K562 (cell line): ENCODE data around the gene MN1. TPM values are rescaled to one million over a fixed set of nuclear protein-coding genes. Genes with fewer than 3 reads are reported as not detected.

Experiments
- ATAC-seq: fragments of 200-7000 bp; cut with Tn5 transposase; 3 replicates; pipeline ENCODE4 v1.9.1; 2020; ENCODE audit warnings: moderate library complexity
- BruUV-seq: library from RNA; stranded (reverse); fragments of 400-500 nt; replicated peaks from 2 replicates; lab custom pipeline; 2021; lab: Mats Ljungman, UMichigan
- CTCF ChIA-PET: fragments of 300-600 bp; formaldehyde crosslinking; extraction: SDS; loops from one replicate; lab custom pipeline; 2021; ENCODE audit warnings: low intra/inter-chr PET ratio; lab: Yijun Ruan, JAX
- POLR2A ChIA-PET: fragments of 300-600, 350-650 bp; sonication (Branson Sonifier 250); formaldehyde crosslinking; extraction: SDS; loops from one replicate; lab custom pipeline; 2021; ENCODE audit warnings: antibody characterized with exemption, inconsistent platforms; lab: Yijun Ruan, JAX
- DNase-seq, 4 experiments: peaks; one replicate each; pipeline versions ENCODE4 v3.0.0 to v3.0.0-alpha.2; 2011 to 2018; ENCODE audit warnings: low spot score in 3 of 4, mixed read lengths in 3 of 4; ENCODE audit errors: extremely low read depth in 1 of 4
- FAIRE-seq: peaks from 2 replicates; lab custom pipeline; 2011; peaks lifted over from hg19 to GRCh38; lab: Jason Lieb, UNC
- H2AFZ ChIP-seq: 2 replicates; pipeline ENCODE4 v1.6.0; 2011; ENCODE audit warnings: low read depth, low read length, control low read depth, inconsistent platforms
- H3K27ac ChIP-seq: fragments of 200-600 bp; 3 replicates; pipeline ENCODE4 v1.8.0; 2011; ENCODE audit warnings: low read depth, mild to moderate bottlenecking, control low read depth, inconsistent platforms, low read length, moderate library complexity, mixed read lengths; ENCODE audit errors: extremely low read depth
- H3K27me3 ChIP-seq, 2 experiments: fragments of 300-600 bp in 1 of 2; 2 replicates in 1 of 2; 3 replicates in 1 of 2; pipeline versions ENCODE4 v1.6.0 to v1.8.0; 2011; ENCODE audit warnings: inconsistent platforms in 2 of 2, low read length in 2 of 2, mild to moderate bottlenecking in 1 of 2, mixed read lengths in 1 of 2, moderate library complexity in 1 of 2; ENCODE audit not compliant: control insufficient read depth in 2 of 2, insufficient read depth in 2 of 2
- H3K36me3 ChIP-seq: fragments of 300-600 bp; 3 replicates; pipeline ENCODE4 v1.8.0; 2011; ENCODE audit warnings: mild to moderate bottlenecking, low read length, inconsistent platforms; ENCODE audit not compliant: control insufficient read depth, insufficient read depth
- H3K4me1 ChIP-seq, 2 experiments: fragments of 200-600 bp in 1 of 2; replicated peaks in 1 of 2; 2 replicates in 1 of 2; 3 replicates in 1 of 2; pipeline versions ENCODE4 v1.5.1 to v1.8.0; 2011; ENCODE audit warnings: inconsistent platforms in 2 of 2, low read length in 2 of 2, mild to moderate bottlenecking in 1 of 2, mixed read lengths in 1 of 2, moderate library complexity in 1 of 2; ENCODE audit not compliant: control insufficient read depth in 2 of 2, insufficient read depth in 2 of 2
- H3K4me2 ChIP-seq: 2 replicates; pipeline ENCODE4 v1.6.1; 2011; ENCODE audit warnings: low read length, control low read depth, inconsistent platforms, mixed read lengths; ENCODE audit not compliant: insufficient read depth
- H3K4me3 ChIP-seq: fragments of 200-600 bp; sonication (generic), shearing (Covaris generic); 2 replicates; pipeline ENCODE4 v1.5.1; 2016; ENCODE audit warnings: control low read depth, inconsistent platforms
- H3K79me2 ChIP-seq: fragments of 200-600 bp; 3 replicates; pipeline ENCODE4 v1.8.0; 2011; ENCODE audit warnings: low read length, inconsistent platforms; ENCODE audit not compliant: control insufficient read depth, insufficient read depth
- H3K9ac ChIP-seq, 2 experiments: 2 replicates each; pipeline versions ENCODE4 v1.6.0 to v1.6.1; 2011; ENCODE audit warnings: low read depth in 2 of 2, low read length in 2 of 2, control low read depth in 1 of 2, inconsistent platforms in 1 of 2, mild to moderate bottlenecking in 1 of 2, mixed read lengths in 1 of 2; ENCODE audit not compliant: insufficient read depth in 1 of 2
- H3K9me1 ChIP-seq: one replicate; pipeline ENCODE4 v1.6.0; 2011; ENCODE audit warnings: inconsistent platforms, mild to moderate bottlenecking, low read length, moderate library complexity; ENCODE audit not compliant: control insufficient read depth, insufficient read depth
- H3K9me3 ChIP-seq: replicated peaks from 2 replicates; pipeline ENCODE4 v1.5.1; 2011; ENCODE audit warnings: low read depth, low read length, inconsistent platforms; ENCODE audit not compliant: control insufficient read depth, insufficient read depth
- H4K20me1 ChIP-seq: replicated peaks from 2 replicates; pipeline ENCODE4 v1.6.1; 2011; ENCODE audit warnings: low read length, inconsistent platforms, mixed read lengths; ENCODE audit not compliant: control insufficient read depth, insufficient read depth
- FOXP1 ChIP-seq: sonication (generic); formaldehyde crosslinking; IDR thresholded peaks from 2 replicates; pipeline ENCODE4 v1.8.0; 2022; ENCODE audit warnings: mild to moderate bottlenecking, missing genetic modification reagents
- GABPB1 ChIP-seq: sonication (generic); formaldehyde crosslinking; IDR thresholded peaks from 2 replicates; pipeline ENCODE4 v1.8.0; 2022; ENCODE audit warnings: mild to moderate bottlenecking, missing genetic modification reagents
- MAFK ChIP-seq: IDR thresholded peaks from 2 replicates; pipeline ENCODE4 v1.6.1; 2011; ENCODE audit warnings: low read length, improper control_type of control experiment
- SMARCA4 ChIP-seq: fragments of 450-650 bp; IDR thresholded peaks from 2 replicates; pipeline ENCODE4 v1.6.1; 2016
- SRSF1 ChIP-seq: fragments of 200-400 bp; formaldehyde crosslinking; IDR thresholded peaks from 2 replicates; pipeline ENCODE4 v1.6.1; 2017; ENCODE audit warnings: mild to moderate bottlenecking, low read depth, low read length, moderate library complexity
- ZNF121 ChIP-seq: sonication (generic); formaldehyde crosslinking; conservative IDR thresholded peaks from 2 replicates; pipeline ENCODE4 v1.8.0; 2022; ENCODE audit warnings: missing genetic modification reagents
- WGBS: fragments of 100-300 bp; shearing (Covaris generic); methylation state at CpG from one replicate; pipeline ENCODE4 v1.1.6; 2016; ENCODE audit warnings: low coverage, mixed read lengths; ENCODE audit not compliant: insufficient coverage; ENCODE audit errors: missing lambda C conversion rate; 5-methylcytosine and 5-hydroxymethylcytosine counted together
- in situ Hi-C: fragments of 300-500 bp; cut with MboI; formaldehyde crosslinking; loops from 4 replicates; pipeline ENCODE4 v1.15.0; 2018; ENCODE audit warnings: inconsistent platforms, mixed read lengths
- intact Hi-C: fragments of 100-400 bp; cut with micrococcal nuclease; formaldehyde crosslinking; loops from 2 replicates; pipeline ENCODE4 v1.14.2; 2022
- polyA plus RNA-seq, 8 experiments: library from polyadenylated mRNA; depleted of rRNA in 4 of 8; stranded (reverse) in 5 of 8; unstranded in 3 of 8; fragments of >200 nt; fragmentation: Nextera tagmentation in 2 of 8; fragmentation: Illumina TruSeq in 1 of 8; extraction: Ambion mirVana in 2 of 8; extraction: Trizol in 1 of 8; gene quantifications; 2 replicates each; pipeline versions ENCODE4 v1.2.1 to v1.2.3, GENCODE V29; 2011 to 2014; ENCODE audit warnings: inconsistent platforms in 1 of 8, missing spikeins in 1 of 8
- total RNA-seq, 7 experiments: library from RNA; depleted of rRNA in 6 of 7; stranded (reverse); fragments of >200 nt in 6 of 7; fragmentation: Illumina TruSeq in 2 of 7; extraction: Trizol in 2 of 7; gene quantifications; 2 replicates each; pipeline versions ENCODE4 v1.2.1 to v1.2.3, GENCODE V29; 2011 to 2021; ENCODE audit warnings: low replicate concordance in 1 of 7
- TF ChIP-seq, protein P1 (sequence below): sonication (generic); formaldehyde crosslinking; IDR thresholded peaks from 2 replicates; pipeline ENCODE4 v1.8.0; 2023; ENCODE audit warnings: missing genetic modification reagents, mild to moderate bottlenecking, borderline replicate concordance
- TF ChIP-seq, protein P2 (sequence below): fragments of 250-450 bp; sonication (Bioruptor Pico); IDR thresholded peaks from 2 replicates; pipeline ENCODE4 v1.5.0; 2021; ENCODE audit warnings: mild to moderate bottlenecking, borderline replicate concordance
- TF ChIP-seq, protein P3 (sequence below): fragments of 250-450 bp; sonication (Bioruptor Pico); IDR thresholded peaks from 2 replicates; pipeline ENCODE4 v1.9.0; 2021; ENCODE audit warnings: mild to moderate bottlenecking
- TF ChIP-seq, protein P4 (sequence below): sonication (generic); IDR thresholded peaks from 2 replicates; pipeline ENCODE4 v1.6.1; 2016
- TF ChIP-seq, protein P5 (sequence below): IDR thresholded peaks from 2 replicates; pipeline ENCODE4 v1.6.1; 2011; ENCODE audit warnings: borderline replicate concordance, low read depth, mild to moderate bottlenecking, moderate library complexity, low read length; ENCODE audit not compliant: insufficient read depth, poor library complexity, severe bottlenecking

MN1 gene
- total and polyA plus RNA-seq, 9 of the 15 experiments (the other 6 are each of a cell fraction or from before 2014, with no cell fraction given), result under 0.01 to 0.05 (median 0.03) TPM; not detected in 5

DNA sequence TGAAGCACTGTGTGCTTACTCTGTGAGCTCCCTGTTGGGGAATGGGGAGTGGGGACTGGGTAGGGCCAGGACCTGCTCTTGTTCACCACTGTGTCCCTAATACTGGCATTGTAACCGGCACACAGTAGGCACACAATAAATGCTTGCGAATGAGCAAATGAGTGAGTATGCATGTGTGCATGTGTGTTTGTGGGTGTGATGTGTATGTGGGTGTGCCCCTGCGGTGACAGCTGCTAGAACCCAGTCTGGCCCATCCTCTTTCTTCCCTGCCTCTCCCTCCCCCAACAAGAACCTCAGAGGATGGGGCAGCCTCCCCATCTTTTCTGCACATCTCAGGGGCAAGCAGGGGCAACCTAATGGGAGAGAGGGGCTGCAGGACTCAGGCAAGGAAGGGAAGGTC, 90.5 kb downstream of the MN1 start:
- H3K9me3 ChIP-seq, result no peaks in the 10 kb centered on the region
- no peak for FAIRE-seq
- BruUV-seq, result no TSS peak
- no peaks in the 10 kb centered on the region for H3K79me2 ChIP-seq
- no peaks in the 10 kb centered on the region for H3K36me3 ChIP-seq
- in situ Hi-C loops (no loop called here), intact Hi-C loops (no loop called here)
- no peaks in the 10 kb centered on the region for H3K9me1 ChIP-seq
- DNase-seq, result no peak
- no peak overlapping the region for H2AFZ ChIP-seq
- H3K27me3 ChIP-seq, result no peaks in the 10 kb centered on the region
- H3K4me1 ChIP-seq, result peaks cover 0 to 2% of the 10 kb centered on the region in 2 experiments; a peak in 1 of 5 replicates
- H3K4me2 ChIP-seq, result no peak overlapping the region
- H4K20me1 ChIP-seq, result no peaks in the 10 kb centered on the region
- H3K27ac ChIP-seq, result no peak overlapping the region
- POLR2A ChIA-PET, result interaction anchor here (0.6 to 0.8 kb wide), 2 partner anchors 13 to 72 kb away, joined by 3 read pairs; no protein-coding TSS in a partner anchor
- H3K4me3 ChIP-seq, result no peak overlapping the region
- WGBS, result 18% methylated on average over 2 of the region's 3 CpGs
- CTCF ChIA-PET, result no interaction called here
- no peak for ATAC-seq
- H3K9ac ChIP-seq, result no peak overlapping the region
- TF ChIP-seq, protein P1, sequence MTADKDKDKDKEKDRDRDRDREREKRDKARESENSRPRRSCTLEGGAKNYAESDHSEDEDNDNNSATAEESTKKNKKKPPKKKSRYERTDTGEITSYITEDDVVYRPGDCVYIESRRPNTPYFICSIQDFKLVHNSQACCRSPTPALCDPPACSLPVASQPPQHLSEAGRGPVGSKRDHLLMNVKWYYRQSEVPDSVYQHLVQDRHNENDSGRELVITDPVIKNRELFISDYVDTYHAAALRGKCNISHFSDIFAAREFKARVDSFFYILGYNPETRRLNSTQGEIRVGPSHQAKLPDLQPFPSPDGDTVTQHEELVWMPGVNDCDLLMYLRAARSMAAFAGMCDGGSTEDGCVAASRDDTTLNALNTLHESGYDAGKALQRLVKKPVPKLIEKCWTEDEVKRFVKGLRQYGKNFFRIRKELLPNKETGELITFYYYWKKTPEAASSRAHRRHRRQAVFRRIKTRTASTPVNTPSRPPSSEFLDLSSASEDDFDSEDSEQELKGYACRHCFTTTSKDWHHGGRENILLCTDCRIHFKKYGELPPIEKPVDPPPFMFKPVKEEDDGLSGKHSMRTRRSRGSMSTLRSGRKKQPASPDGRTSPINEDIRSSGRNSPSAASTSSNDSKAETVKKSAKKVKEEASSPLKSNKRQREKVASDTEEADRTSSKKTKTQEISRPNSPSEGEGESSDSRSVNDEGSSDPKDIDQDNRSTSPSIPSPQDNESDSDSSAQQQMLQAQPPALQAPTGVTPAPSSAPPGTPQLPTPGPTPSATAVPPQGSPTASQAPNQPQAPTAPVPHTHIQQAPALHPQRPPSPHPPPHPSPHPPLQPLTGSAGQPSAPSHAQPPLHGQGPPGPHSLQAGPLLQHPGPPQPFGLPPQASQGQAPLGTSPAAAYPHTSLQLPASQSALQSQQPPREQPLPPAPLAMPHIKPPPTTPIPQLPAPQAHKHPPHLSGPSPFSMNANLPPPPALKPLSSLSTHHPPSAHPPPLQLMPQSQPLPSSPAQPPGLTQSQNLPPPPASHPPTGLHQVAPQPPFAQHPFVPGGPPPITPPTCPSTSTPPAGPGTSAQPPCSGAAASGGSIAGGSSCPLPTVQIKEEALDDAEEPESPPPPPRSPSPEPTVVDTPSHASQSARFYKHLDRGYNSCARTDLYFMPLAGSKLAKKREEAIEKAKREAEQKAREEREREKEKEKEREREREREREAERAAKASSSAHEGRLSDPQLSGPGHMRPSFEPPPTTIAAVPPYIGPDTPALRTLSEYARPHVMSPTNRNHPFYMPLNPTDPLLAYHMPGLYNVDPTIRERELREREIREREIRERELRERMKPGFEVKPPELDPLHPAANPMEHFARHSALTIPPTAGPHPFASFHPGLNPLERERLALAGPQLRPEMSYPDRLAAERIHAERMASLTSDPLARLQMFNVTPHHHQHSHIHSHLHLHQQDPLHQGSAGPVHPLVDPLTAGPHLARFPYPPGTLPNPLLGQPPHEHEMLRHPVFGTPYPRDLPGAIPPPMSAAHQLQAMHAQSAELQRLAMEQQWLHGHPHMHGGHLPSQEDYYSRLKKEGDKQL, result no peak
- TF ChIP-seq SRSF1, result no peak
- TF ChIP-seq GABPB1 (CRISPR knock-in tag), result no peak
- TF ChIP-seq ZNF121 (CRISPR knock-in tag), result no peak
- TF ChIP-seq SMARCA4, result no peak
- TF ChIP-seq, protein P2, sequence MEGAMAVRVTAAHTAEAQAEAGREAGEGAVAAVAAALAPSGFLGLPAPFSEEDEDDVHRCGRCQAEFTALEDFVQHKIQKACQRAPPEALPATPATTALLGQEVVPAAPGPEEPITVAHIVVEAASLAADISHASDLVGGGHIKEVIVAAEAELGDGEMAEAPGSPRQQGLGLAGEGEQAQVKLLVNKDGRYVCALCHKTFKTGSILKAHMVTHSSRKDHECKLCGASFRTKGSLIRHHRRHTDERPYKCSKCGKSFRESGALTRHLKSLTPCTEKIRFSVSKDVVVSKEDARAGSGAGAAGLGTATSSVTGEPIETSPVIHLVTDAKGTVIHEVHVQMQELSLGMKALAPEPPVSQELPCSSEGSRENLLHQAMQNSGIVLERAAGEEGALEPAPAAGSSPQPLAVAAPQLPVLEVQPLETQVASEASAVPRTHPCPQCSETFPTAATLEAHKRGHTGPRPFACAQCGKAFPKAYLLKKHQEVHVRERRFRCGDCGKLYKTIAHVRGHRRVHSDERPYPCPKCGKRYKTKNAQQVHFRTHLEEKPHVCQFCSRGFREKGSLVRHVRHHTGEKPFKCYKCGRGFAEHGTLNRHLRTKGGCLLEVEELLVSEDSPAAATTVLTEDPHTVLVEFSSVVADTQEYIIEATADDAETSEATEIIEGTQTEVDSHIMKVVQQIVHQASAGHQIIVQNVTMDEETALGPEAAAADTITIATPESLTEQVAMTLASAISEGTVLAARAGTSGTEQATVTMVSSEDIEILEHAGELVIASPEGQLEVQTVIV (CRISPR knock-in tag), result no peak
- TF ChIP-seq MAFK, result no peak
- TF ChIP-seq FOXP1 (CRISPR knock-in tag), result no peak
- TF ChIP-seq, protein P3, sequence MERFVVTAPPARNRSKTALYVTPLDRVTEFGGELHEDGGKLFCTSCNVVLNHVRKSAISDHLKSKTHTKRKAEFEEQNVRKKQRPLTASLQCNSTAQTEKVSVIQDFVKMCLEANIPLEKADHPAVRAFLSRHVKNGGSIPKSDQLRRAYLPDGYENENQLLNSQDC (CRISPR knock-in tag), result no peak
- TF ChIP-seq, protein P4, sequence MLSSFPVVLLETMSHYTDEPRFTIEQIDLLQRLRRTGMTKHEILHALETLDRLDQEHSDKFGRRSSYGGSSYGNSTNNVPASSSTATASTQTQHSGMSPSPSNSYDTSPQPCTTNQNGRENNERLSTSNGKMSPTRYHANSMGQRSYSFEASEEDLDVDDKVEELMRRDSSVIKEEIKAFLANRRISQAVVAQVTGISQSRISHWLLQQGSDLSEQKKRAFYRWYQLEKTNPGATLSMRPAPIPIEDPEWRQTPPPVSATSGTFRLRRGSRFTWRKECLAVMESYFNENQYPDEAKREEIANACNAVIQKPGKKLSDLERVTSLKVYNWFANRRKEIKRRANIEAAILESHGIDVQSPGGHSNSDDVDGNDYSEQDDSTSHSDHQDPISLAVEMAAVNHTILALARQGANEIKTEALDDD, result no peak
- TF ChIP-seq, protein P5, sequence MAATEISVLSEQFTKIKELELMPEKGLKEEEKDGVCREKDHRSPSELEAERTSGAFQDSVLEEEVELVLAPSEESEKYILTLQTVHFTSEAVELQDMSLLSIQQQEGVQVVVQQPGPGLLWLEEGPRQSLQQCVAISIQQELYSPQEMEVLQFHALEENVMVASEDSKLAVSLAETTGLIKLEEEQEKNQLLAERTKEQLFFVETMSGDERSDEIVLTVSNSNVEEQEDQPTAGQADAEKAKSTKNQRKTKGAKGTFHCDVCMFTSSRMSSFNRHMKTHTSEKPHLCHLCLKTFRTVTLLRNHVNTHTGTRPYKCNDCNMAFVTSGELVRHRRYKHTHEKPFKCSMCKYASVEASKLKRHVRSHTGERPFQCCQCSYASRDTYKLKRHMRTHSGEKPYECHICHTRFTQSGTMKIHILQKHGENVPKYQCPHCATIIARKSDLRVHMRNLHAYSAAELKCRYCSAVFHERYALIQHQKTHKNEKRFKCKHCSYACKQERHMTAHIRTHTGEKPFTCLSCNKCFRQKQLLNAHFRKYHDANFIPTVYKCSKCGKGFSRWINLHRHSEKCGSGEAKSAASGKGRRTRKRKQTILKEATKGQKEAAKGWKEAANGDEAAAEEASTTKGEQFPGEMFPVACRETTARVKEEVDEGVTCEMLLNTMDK, result no peak
